ENCODE data around the gene ACP2.

The ACP2 gene, protein sequence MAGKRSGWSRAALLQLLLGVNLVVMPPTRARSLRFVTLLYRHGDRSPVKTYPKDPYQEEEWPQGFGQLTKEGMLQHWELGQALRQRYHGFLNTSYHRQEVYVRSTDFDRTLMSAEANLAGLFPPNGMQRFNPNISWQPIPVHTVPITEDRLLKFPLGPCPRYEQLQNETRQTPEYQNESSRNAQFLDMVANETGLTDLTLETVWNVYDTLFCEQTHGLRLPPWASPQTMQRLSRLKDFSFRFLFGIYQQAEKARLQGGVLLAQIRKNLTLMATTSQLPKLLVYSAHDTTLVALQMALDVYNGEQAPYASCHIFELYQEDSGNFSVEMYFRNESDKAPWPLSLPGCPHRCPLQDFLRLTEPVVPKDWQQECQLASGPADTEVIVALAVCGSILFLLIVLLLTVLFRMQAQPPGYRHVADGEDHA

DNA sequence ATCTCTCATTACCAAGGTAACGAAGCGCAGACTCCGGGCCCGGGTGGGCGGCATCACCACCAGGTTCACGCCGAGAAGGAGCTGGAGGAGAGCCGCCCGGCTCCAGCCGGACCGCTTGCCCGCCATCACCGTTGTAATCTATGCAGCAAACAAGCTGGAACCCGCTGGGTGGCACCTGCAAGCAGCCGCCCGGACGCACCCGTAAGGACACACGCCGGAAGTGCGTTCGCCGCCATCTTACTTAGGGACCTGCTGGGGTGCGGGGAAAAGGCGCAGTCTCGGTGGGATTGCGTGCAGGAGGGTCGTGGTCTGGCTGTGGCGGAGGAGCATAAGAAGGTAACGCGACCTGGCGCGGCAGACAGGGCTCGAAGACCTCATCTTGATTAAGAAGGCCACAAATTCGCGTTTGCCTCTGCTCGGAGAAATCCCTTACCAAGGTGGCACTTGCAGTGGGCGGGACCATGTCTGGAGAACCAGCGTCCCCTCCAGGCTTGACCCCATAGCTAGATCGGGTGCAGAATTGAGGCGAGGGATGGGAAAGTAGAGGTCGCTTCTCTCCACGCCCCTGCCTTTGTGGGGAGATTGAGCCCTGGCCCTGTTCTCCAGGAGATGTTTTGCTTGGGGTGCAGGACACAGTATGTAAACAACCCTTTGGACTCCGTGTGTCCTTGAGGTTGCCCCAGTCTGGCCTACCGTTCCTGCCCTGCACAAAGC, at the start of gene ACP2:
Gene ACP2, minus strand, starts transcription at position 151 of the 714 bp plus-strand sequence. Its CDS starts 25 bp downstream, at position 126.
- Mint-ChIP-seq H3K36me3 (no peaks in the 10 kb centered on the region), H3K27me3 (no peaks in the 10 kb centered on the region), H3K4me3 (peak within 1 kb of the TSS; percentile 99), H3K4me1 (ENCODE audit: low read depth) (peaks cover 25% of the 10 kb centered on the region), H3K27ac (peak within 1 kb of the TSS; percentile 100), H3K9me3 (ENCODE audit: low read depth) (no peaks in the 10 kb centered on the region)

DNA sequence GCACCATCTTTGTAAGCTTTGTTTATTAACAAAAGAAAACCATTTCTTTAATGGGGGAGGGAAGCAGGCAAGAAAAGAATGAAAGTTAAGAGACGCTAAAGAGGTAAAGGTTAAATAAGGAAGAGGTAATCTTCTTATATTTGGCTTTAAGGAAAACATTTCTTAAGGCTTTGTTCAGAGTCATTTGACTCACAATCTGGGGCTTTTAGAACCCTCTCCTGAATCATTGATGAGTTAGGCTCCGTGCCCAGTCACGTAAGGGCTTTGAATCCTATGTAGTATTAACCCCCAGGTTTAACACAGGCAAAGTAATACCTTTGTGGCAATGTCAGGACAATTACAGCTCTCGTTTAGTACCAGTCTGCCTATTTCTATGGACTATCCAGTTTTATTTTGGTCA, 47.4 kb upstream of the ACP2 start:
- Mint-ChIP-seq H3K9me3 (ENCODE audit: low read depth) (no peaks in the 10 kb centered on the region), H3K4me1 (ENCODE audit: low read depth) (peaks cover 3% of the 10 kb centered on the region), H3K36me3 (peaks cover 22% of the 10 kb centered on the region), H3K27ac (peak overlapping the region; percentile 58), H3K27me3 (no peaks in the 10 kb centered on the region), H3K4me3 (no peak overlapping the region)

DNA sequence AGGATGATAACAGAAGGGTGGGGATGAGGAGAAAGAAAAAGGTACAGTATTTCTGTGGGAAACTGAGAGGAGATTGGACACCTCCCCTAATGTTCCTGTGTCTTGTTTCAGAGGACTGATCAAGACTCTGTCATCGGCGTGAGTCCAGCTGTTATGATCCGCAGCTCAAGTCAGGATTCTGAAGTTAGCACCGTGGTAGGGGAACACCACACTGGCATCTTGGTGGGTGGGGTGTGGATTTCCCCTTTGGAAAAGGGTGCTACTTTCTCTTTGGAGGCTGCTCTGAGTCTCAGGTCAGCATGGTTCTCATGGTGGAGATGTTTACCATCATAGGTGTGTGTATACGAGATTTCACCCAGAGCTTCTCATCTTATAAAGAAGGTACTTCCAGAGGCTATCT, 46.8 kb upstream of the ACP2 start:
- no peaks in the 10 kb centered on the region for H3K9me3 Mint-ChIP-seq (ENCODE audit: low read depth)
- H3K4me3 Mint-ChIP-seq, result no peak overlapping the region
- H3K4me1 Mint-ChIP-seq (ENCODE audit: low read depth), result peaks cover 1% of the 10 kb centered on the region
- H3K36me3 Mint-ChIP-seq, result peaks cover 23% of the 10 kb centered on the region
- no peaks in the 10 kb centered on the region for H3K27me3 Mint-ChIP-seq
- H3K27ac Mint-ChIP-seq, result no peak overlapping the region

DNA sequence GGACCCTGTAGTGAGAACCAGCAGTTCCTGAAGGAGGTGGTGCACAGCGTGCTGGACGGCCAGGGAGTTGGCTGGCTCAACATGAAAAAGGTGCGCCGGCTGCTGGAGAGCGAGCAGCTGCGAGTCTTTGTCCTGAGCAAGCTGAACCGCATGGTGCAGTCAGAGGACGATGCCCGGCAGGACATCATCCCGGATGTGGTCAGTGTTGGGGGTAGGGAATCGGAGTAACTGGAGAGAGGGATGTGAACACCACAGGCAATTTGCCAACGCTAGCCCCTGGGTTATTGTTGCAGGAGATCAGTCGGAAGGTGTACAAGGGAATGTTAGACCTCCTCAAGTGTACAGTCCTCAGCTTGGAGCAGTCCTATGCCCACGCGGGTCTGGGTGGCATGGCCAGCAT, 41.2 kb upstream of the ACP2 start:
- Mint-ChIP-seq H3K27ac (no peak overlapping the region), H3K9me3 (ENCODE audit: low read depth) (no peaks in the 10 kb centered on the region), H3K4me1 (ENCODE audit: low read depth) (no peaks in the 10 kb centered on the region), H3K27me3 (no peaks in the 10 kb centered on the region), H3K4me3 (no peak overlapping the region), H3K36me3 (peaks cover 5% of the 10 kb centered on the region)

DNA sequence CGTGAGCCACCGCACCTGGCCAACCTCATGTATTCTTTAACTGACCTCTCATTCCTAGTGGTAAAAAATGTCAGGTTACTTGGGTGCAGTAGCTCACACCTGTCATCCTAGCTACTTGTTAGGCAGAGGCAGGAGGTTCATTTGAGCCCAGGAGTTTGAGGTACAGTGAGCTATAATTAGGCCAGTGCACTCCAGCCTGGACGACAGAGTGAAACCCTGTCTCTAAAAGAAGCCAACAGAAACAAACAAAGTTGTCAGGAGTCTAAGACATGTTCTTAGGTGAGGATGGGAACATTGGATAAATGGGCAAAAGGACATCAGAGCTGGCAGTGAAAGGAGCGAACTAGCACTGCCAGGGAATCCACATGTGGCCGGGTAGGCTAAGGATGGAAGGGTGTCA, 39.5 kb upstream of the ACP2 start:
- Mint-ChIP-seq H3K9me3 (ENCODE audit: low read depth) (no peaks in the 10 kb centered on the region), H3K36me3 (peaks cover 8% of the 10 kb centered on the region), H3K27ac (no peak overlapping the region), H3K4me1 (ENCODE audit: low read depth) (no peaks in the 10 kb centered on the region), H3K27me3 (no peaks in the 10 kb centered on the region), H3K4me3 (no peak overlapping the region)

DNA sequence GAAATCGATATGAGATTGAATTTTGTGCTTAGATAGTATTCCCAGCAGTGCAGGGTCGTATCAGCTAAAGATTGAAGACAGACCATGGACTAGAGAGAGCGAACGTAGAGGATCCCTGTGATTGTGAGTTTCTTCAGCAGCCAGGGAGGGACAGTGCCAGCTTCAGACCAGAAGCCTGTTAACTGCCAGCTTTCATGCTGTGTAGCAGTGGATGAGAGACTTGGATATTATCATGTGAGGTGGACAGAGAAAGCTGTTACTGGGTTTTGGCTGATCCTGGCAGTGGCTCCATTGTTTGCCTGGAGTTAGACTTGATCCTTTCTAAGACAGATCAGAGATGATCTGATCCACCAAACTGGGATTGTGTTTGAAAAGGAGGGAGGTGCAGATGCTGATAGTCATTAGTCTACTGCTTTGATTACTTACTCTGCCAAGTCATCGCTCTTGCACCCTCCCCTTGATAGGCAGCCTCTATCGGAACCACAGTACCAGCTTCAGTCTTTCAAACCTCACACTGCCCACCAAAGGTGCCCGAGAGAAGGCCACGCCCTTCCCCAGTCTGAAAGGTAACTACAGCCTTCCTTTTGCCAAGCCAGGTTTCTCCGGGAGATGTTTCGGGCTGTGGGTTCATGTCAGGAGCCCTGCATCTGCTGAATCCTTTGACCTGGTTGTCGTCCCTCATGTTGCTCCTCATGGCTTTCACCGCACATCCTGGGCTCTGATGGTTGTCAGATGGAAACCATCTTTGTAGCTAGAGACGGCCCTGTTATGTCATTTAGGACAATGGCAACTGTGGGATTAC, 37.6 kb upstream of the ACP2 start:
- no peaks in the 10 kb centered on the region for H3K9me3 Mint-ChIP-seq (ENCODE audit: low read depth)
- H3K27me3 Mint-ChIP-seq, result no peaks in the 10 kb centered on the region
- H3K36me3 Mint-ChIP-seq, result peaks cover 11% of the 10 kb centered on the region
- no peak overlapping the region for H3K4me3 Mint-ChIP-seq
- H3K27ac Mint-ChIP-seq, result peak overlapping the region; percentile 22
- H3K4me1 Mint-ChIP-seq (ENCODE audit: low read depth), result no peaks in the 10 kb centered on the region

DNA sequence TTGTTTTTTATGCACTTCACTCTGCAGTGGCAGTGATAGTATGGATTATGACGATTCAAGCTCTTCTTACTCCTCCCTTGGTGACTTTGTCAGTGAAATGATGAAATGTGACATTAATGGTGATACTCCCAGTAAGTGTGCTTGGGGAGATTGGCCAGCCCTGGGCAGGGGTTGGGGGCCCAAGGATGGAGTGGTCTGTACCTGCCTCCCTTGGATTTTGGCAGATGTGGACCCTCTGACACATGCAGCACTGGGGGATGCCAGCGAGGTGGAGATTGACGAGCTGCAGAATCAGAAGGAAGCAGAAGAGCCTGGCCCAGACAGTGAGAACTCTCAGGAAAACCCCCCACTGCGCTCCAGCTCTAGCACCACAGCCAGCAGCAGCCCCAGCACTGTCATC, 35.5 kb upstream of the ACP2 start:
- Mint-ChIP-seq H3K4me3 (no peak overlapping the region), H3K4me1 (ENCODE audit: low read depth) (no peaks in the 10 kb centered on the region), H3K9me3 (ENCODE audit: low read depth) (no peaks in the 10 kb centered on the region), H3K27me3 (no peaks in the 10 kb centered on the region), H3K27ac (no peak overlapping the region), H3K36me3 (peaks cover 13% of the 10 kb centered on the region)

DNA sequence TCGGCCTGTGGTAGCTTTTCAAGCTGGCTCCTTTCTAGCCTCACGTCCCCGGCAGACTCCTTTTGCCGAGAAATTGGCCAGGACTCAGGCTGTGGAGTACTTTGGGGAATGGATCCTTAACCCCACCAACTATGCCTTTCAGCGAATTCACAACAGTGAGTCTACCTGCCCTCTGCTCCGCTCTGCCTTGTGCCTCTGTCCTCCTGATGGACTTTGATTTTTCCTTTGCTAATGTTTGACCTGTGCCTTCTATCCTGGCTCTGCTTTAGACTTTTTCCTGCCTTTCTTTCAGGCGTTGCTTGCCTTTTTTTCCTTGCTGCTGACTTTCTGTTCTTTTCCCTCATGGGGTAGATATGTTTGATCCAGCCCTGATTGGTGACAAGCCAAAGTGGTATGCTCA, 33.8 kb upstream of the ACP2 start:
- Mint-ChIP-seq H3K27me3 (no peaks in the 10 kb centered on the region), H3K4me3 (no peak overlapping the region), H3K27ac (no peak overlapping the region), H3K36me3 (peaks cover 16% of the 10 kb centered on the region), H3K4me1 (ENCODE audit: low read depth) (no peaks in the 10 kb centered on the region), H3K9me3 (ENCODE audit: low read depth) (no peaks in the 10 kb centered on the region)

DNA sequence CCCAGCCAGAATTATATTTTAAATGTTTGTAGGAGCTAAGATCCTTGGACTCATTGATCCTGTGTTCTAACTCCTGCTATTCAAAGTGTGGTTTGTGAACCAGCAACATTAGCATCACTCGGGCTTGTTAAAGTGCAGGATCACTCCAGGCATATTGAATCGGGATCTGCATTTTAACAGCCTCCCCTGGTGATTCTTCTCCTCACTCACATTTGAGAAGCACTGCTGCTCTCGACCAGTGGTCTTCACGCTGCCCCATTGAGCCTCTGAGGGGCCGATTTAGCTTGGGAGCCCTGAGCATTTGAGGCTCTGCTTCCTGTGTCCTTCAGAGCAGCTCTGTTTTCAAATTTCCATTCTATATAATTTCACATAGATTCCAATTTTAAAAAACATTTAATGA, 32.2 kb upstream of the ACP2 start:
- peak overlapping the region; percentile 41 for H3K27ac Mint-ChIP-seq
- H3K27me3 Mint-ChIP-seq, result no peaks in the 10 kb centered on the region
- H3K36me3 Mint-ChIP-seq, result peaks cover 16% of the 10 kb centered on the region
- H3K4me3 Mint-ChIP-seq, result no peak overlapping the region
- no peaks in the 10 kb centered on the region for H3K9me3 Mint-ChIP-seq (ENCODE audit: low read depth)
- H3K4me1 Mint-ChIP-seq (ENCODE audit: low read depth), result no peaks in the 10 kb centered on the region

DNA sequence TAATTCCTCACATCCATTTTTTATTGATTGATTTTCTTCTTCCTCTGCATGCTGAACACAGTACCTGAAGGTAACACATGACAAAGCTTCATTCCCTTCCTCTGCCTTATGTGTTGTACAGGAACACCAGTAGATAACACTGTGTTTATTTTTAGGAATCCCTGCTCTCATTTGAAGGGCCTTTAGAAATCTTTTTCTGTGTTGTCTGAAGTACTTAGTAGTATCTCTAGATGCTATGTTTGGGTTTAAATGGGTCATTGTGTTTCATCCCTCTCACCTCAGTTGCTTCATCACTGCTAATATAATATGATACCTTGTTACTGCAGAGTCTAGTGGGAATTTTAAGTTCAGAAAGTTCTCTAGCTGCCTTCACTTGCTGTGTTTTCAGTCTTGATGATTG, 31.5 kb upstream of the ACP2 start:
- H3K4me3 Mint-ChIP-seq, result no peak overlapping the region
- peaks cover 16% of the 10 kb centered on the region for H3K36me3 Mint-ChIP-seq
- no peak overlapping the region for H3K27ac Mint-ChIP-seq
- no peaks in the 10 kb centered on the region for H3K9me3 Mint-ChIP-seq (ENCODE audit: low read depth)
- H3K4me1 Mint-ChIP-seq (ENCODE audit: low read depth), result no peaks in the 10 kb centered on the region
- H3K27me3 Mint-ChIP-seq, result no peaks in the 10 kb centered on the region

DNA sequence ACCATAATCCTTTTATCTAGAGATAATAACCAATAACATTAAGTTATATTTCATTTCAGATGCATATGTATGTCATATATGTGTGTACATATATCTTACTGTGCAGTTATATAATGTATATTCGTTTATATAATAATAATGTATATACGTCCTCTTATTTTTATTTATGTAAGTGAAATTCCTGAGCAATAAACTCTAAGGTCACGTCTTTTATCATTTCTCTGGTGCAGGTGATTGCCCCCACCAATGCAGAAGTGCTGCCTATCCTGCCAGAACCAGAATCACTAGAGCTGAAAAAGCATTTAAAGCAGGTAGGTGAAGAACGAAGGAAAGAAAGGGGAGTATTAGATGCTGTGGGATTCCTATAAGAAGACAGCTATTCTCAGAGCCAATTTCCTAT, 30.2 kb upstream of the ACP2 start:
- H3K36me3 Mint-ChIP-seq, result peaks cover 12% of the 10 kb centered on the region
- H3K9me3 Mint-ChIP-seq (ENCODE audit: low read depth), result no peaks in the 10 kb centered on the region
- no peak overlapping the region for H3K4me3 Mint-ChIP-seq
- no peaks in the 10 kb centered on the region for H3K27me3 Mint-ChIP-seq
- no peak overlapping the region for H3K27ac Mint-ChIP-seq
- H3K4me1 Mint-ChIP-seq (ENCODE audit: low read depth), result peaks cover 6% of the 10 kb centered on the region

DNA sequence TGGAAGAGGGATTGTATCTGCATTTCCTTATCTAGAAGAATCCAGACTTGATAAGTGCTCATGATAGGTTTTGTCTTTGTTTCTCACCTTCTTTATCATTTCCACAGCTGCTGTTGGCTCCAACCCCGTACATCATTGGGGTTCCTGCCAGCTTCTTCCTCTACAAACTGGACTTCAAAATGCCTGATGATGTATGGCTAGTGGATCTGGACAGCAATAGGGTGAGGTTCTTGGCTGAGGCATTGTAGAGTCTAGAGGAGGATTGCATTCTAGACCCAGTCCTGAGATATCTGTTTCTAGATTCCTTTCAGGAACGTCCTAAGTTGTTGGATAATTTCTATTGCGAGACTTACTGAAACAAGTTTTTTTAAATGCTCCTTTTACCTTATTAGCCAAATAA, 29.4 kb upstream of the ACP2 start:
- peaks cover 12% of the 10 kb centered on the region for H3K36me3 Mint-ChIP-seq
- no peaks in the 10 kb centered on the region for H3K27me3 Mint-ChIP-seq
- peaks cover 11% of the 10 kb centered on the region for H3K4me1 Mint-ChIP-seq (ENCODE audit: low read depth)
- no peak overlapping the region for H3K27ac Mint-ChIP-seq
- no peak overlapping the region for H3K4me3 Mint-ChIP-seq
- H3K9me3 Mint-ChIP-seq (ENCODE audit: low read depth), result no peaks in the 10 kb centered on the region

DNA sequence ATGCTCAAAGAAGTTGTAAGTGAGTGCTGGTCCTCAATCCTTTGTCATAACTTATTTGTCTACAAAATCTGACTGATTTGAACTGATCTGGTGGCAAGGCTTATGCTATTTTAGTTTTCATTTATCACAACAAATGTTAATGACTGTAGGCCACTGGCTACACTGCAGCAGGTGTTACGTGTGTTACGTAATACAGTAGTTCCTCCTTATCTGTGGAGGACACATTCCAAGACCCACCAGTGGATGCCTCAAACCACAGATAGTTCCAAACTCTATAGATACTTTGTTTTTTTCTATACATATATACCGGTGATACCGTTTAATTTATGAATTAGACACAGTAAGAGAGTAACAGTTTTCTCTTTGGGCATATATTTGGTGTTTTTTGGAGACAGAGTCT, 28.3 kb upstream of the ACP2 start:
- Mint-ChIP-seq H3K9me3 (ENCODE audit: low read depth) (no peaks in the 10 kb centered on the region), H3K4me1 (ENCODE audit: low read depth) (peaks cover 22% of the 10 kb centered on the region), H3K4me3 (no peak overlapping the region), H3K36me3 (peaks cover 9% of the 10 kb centered on the region), H3K27ac (no peak overlapping the region), H3K27me3 (no peaks in the 10 kb centered on the region)

DNA sequence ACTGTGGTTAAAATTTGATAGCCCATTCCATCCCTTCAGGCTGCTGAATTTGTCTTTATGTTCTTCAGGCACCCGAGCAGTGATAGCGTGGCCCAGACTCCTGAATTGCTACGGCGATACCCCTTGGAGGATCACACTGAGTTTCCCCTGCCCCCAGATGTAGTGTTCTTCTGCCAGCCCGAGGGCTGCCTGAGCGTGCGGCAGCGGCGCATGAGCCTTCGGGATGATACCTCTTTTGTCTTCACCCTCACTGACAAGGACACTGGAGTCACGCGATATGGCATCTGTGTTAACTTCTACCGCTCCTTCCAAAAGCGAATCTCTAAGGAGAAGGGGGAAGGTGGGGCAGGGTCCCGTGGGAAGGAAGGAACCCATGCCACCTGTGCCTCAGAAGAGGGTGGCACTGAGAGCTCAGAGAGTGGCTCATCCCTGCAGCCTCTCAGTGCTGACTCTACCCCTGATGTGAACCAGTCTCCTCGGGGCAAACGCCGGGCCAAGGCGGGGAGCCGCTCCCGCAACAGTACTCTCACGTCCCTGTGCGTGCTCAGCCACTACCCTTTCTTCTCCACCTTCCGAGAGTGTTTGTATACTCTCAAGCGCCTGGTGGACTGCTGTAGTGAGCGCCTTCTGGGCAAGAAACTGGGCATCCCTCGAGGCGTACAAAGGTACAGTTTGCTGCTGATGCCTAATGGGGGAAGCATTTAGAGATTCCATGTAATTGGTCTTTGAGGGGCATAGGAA, 26.1 kb upstream of the ACP2 start:
- Mint-ChIP-seq H3K27me3 (no peaks in the 10 kb centered on the region), H3K36me3 (peaks cover 3% of the 10 kb centered on the region), H3K4me1 (ENCODE audit: low read depth) (peaks cover 34% of the 10 kb centered on the region), H3K9me3 (ENCODE audit: low read depth) (no peaks in the 10 kb centered on the region), H3K27ac (peak overlapping the region; percentile 6), H3K4me3 (no peak overlapping the region)
